RCC 7860 (cell line): ENCODE data around the gene MIER3.
"Not testable (repeated sequence)": the region's sequence is repeated elsewhere in the genome, so short reads cannot be mapped to it uniquely, and the experiment has no call there.

Source experiments
- DNase-seq: peaks from one replicate; pipeline ENCODE4 v3.0.0-alpha.2; 2015; ENCODE audit warnings: low spot score
- FAIRE-seq: peaks from 2 replicates; lab custom pipeline; 2012; peaks lifted over from hg19 to GRCh38; lab: Jason Lieb, UNC

The MIER3 gene

DNA sequence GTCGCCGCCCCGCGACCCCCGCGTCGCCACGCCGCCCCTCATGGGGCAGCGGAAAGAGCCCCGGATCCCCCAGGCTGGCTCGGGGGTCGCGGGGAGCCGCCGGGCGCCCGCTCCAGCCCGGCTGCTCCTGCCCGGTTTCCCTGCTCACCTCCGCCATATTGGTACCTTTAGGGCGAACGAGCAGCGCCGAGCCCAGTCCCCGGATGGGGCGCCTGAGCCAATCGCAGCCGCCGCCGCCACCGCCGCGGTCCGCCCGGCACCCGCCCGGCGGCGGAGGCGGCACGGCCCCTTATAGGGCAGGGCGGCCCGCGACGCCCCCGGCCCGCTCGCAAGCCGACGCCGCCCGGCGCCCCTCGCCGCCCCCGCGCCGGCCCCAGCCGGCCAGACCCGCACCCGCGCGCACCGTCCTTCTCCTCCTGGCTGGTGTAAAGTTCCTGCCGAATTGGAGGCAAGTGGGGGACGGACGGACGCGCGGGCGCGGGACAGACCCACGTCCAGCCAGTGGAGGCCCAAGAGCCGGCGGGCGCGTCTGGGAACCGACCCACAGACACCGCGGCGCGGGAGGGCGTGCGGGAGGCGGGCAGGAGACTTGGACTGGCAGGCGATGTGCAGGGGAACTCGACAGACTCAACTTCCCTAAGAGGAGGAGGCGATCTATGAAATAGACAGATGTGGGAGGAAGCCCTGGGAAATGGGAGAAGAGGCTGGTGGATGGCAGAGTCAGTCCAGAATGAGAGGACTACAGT is at the start of gene MIER3:
MIER3 (minus strand) TSS at position 178 of the 746 bp plus-strand sequence; CDS start at position 157, 21 bp downstream.
- FAIRE-seq (no peak), DNase-seq (peak; percentile 30)

- FAIRE-seq: no peak
- DNase-seq: no peak
Measured at GRCh38 chr5:56995596-56995995, 43.7 kb upstream of the MIER3 start.

DNA sequence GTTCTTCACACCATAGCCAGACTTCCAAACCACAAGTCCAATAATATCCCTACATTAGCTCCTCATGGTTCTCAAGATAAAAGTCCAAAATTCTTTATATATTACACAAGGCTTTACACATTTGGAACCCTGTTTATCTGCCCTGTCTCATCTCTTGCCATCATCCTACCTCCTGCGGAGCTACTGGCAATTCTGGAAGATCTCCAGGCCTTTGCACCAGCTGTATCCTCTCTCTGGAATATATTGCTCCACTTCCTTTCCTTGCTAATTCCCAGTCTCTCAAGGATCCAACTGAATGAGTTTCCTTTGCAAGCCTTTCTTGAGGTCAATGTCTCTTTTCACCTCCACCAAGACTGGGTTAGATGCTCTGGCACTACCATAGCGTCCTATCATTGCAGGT is 41.3 kb upstream of the MIER3 start:
- no peak for DNase-seq
- FAIRE-seq: no peak

DNA sequence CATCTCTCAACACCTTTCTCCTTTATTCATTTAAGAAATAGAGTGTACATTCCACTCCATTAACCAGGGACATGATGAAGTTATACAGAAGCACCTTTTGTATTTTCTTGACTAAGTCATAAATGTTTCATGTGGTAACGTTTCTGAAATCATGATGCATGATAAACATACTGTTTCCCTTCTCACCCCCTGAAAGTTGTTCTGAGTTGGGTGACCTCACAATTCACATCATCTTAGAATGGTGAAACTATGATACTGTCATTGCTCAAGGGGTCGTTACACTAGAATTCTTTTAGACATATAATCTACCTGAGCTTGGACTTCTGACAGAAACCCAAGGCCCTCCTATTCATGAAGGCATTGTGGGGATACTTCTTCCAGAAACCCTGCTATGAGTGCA is 37.8 kb upstream of the MIER3 start:
- DNase-seq (no peak), FAIRE-seq (no peak)

DNA sequence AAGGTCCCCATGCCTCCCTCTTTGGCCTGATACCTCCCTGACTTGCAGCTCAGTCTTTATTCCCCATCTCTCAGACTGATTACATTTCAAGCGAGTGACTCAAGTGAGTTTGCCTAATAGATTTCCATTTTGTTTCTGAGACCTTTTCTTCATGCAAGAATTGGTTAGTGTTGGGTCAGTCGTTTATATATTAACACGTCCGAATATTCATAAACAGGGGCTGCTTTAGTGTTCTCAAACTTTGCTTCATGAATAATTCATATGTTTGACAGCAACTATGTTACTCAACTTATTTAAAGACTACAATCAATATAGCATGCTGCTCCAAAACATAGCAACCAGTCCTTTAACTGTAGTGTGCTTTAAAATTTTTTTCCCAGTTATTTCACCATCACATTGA is 36.6 kb upstream of the MIER3 start:
- no peak for FAIRE-seq
- DNase-seq: no peak

GRCh38 chr5:56987171-56987570 is 35.2 kb upstream of the MIER3 start:
- no peak for FAIRE-seq
- no peak for DNase-seq

DNA sequence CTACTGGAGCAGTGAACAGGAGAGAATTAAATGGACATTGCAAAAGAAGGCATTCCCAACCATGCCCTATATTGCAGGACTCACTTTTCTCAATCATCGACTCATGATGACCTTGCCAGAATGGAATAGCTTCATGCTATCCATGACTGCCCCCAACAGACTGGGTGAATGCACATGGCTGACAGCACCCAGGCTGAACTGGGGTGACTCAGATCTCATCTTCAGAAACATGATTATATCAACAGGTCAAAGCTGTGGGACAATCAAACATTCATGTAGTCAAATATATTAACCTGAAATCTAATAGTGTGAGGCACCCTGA is 34.7 kb upstream of the MIER3 start:
- DNase-seq: peak; percentile 65
- peak; percentile 83 for FAIRE-seq

- no peak for FAIRE-seq
- no peak for DNase-seq
Measured at GRCh38 chr5:56985936-56986625, 34.2 kb upstream of the MIER3 start.

DNA sequence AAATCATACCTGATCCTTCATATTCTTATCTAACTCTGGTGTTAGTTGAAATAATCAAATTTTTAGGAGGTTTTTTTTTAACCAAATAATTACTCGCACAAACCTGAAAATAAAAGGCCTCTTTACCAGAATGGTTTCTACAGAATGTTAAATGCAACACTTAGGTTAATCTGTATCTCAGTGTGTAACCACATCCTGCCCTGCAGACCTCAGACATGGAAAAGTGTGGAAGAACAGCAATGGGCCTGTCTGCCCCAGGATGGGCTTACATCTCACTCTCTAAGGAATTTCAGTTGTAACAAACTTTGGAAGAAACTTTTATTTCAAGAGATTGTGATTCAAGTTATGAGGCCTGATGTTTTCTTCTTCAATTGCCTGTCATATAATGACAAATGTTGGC is 32.5 kb upstream of the MIER3 start:
- FAIRE-seq (peak; percentile 82), DNase-seq (peak; percentile 27)

GRCh38 chr5:56983593-56984361 is 31.9 kb upstream of the MIER3 start:
- FAIRE-seq (no peak), DNase-seq (no peak)

DNA sequence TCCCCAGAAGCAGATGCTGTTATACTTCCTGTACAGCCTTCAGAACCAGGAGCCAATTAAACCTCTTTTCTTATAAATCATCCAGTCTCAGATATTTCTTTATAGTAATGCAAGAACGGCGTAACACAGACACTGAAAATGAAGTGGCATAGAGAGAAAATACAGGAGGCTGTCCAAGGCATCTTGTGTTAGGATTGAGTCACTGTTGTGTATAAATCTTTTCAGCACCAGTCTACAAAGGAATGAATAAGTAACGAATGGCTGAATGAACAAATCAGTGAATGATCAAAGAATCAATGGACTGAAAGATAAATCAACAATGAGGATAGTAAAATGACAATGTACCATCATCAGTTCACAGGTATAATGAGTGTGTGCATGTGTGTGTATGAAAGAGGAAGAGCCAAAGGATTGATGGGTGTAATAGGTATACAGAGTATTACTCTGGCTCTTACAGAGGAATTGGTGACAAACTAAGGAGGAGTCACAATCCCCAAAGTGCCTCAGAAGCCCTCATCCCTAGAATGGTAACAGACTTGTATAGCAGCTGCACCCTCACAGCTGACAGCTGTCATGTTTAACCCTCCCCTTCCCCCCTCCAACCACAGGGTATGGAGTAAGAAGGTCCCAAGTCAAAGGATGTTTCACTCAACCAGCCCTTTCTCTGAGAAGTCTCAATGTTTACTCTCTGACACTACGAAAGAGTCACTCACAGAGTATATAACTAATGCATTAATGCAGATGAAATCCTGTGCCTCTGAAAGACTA is 29.8 kb upstream of the MIER3 start:
- DNase-seq (no peak), FAIRE-seq (no peak)

DNA sequence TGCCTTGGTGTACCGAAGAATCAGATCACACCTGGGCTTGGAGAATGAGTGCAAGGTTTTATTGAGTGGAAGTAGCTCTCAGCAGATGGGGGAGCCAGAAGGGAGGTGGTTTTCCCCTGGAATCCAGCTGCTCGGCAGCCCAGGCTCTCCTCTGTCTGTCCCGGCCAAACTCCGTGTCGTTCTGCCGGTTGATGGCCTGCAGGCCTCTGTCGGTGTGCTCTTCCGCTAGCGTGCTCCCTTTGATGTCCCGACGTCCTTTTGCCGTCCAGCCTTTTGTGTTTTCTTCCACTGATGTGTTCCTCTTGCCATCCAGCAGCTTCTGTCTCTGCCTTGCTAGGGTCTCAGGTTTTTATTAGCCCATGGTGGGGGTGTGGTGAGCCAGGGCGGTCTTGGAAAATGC is 28.0 kb upstream of the MIER3 start:
- no peak for FAIRE-seq

GRCh38 chr5:56979526-56979925 is 27.6 kb upstream of the MIER3 start:
- not testable (repeated sequence) for DNase-seq, FAIRE-seq

More for the DNA sequence above, 28.0 kb upstream of the MIER3 start:
- no peak for DNase-seq

- DNase-seq (no peak), FAIRE-seq (no peak)
Measured at GRCh38 chr5:56977822-56978221, 25.9 kb upstream of the MIER3 start.

- no peak for DNase-seq
Measured at GRCh38 chr5:56977021-56977420, 25.1 kb upstream of the MIER3 start.

GRCh38 chr5:56974241-56974640 is 22.3 kb upstream of the MIER3 start:
- DNase-seq: no peak

More at GRCh38 chr5:56977021-56977420, 25.1 kb upstream of the MIER3 start:
- FAIRE-seq: no peak

DNA sequence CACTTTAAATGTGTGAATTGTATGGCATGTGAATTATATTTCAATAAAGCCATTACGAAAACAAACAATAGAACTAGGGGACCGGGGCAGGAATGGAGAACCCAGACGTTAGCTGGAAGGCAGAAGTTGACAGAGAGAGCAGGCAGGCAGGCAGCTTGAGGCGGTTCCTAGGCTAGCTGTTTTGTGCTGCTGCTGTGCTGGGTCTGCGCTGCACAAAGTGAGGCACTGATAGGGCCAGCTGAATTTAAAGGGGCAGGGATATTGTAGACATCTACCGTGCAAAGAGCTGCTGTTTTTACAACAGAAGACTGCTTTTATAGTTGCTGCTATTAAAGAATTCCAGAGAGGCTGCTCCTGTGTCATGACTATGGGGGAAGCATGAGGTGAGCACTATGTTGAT is 21.6 kb upstream of the MIER3 start:
- no peak for FAIRE-seq

More at GRCh38 chr5:56974241-56974640, 22.3 kb upstream of the MIER3 start:
- FAIRE-seq: no peak

GRCh38 chr5:56971275-56971674 is 19.4 kb upstream of the MIER3 start:
- FAIRE-seq: no peak

More for the DNA sequence above, 21.6 kb upstream of the MIER3 start:
- no peak for DNase-seq

GRCh38 chr5:56964173-56964572 is 12.2 kb upstream of the MIER3 start:
- no peak for FAIRE-seq
- DNase-seq: no peak

More at GRCh38 chr5:56971275-56971674, 19.4 kb upstream of the MIER3 start:
- no peak for DNase-seq

DNA sequence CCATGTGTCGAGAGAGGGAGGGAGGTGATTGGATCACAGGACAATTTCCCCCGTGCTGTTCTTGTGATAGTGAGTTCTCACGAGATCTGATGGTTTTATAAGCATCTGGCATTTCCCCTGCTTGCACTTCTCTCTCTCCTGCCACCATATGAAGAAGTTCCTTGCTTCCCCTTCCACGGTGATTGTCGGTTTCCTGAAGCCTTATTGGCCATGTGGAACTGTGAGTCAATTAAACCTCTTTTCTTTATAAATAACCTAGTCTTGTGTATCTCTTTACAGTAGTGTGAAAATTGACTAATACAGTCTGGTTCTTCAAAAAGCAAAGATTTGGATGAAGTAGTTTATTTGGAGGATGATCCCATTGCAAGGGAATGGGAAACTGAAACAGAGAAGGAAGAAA is 11.3 kb upstream of the MIER3 start:
- no peak for FAIRE-seq
- DNase-seq: no peak

DNA sequence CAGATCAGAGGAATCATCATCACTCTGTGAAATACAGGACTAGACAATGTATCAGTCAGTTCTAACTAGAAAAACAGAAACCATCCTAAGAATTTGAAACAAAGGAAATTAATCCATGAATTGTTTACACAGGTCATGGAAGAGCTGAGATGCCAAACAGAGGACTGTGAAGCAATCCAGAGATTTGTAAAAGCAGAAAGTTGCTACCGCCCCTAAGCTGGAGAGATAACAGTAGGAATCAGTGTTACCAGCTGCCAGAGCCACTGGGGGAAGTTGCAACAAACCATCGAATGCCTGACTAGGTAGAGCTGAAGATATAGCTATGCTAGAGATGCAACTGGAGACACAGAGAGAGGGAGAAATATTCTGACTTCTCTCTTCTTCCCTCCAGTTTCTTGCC is 10.4 kb upstream of the MIER3 start:
- no peak for DNase-seq
- FAIRE-seq: no peak
